Activated CD4-positive, alpha-beta T cell treated with anti-CD3 and anti-CD28 coated beads for 4 hours (primary cell): Measurements from ENCODE around the gene SGPL1.
"Not testable (repeated sequence)": the region's sequence is repeated elsewhere in the genome, so short reads cannot be mapped to it uniquely, and the experiment has no call there.

Experiments used
- DNase-seq, 2 donors: peaks; one replicate each; pipeline ENCODE4 v3.0.0-alpha.2; 2020

Gene SGPL1

GRCh38 chr10:70815504-70816219, at the start of gene SGPL1:
Gene SGPL1, plus strand, starts transcription at chr10:70815948. Its CDS starts 906 bp downstream, at chr10:70816854.
- DNase-seq: peak; percentile 81 to 85

- DNase-seq: not testable (repeated sequence)
These were observed 47.6 kb upstream of the SGPL1 start for GRCh38 chr10:70768026-70768685.

- no peak for DNase-seq
These were observed 46.6 kb upstream of the SGPL1 start for GRCh38 chr10:70769121-70769520.

- DNase-seq: no peak
These were observed 45.7 kb upstream of the SGPL1 start for GRCh38 chr10:70770001-70770400.

GRCh38 chr10:70770516-70770915, 45.2 kb upstream of the SGPL1 start:
- not testable (repeated sequence) for DNase-seq

- no peak for DNase-seq
These were observed 44.2 kb upstream of the SGPL1 start for GRCh38 chr10:70771311-70772194.

GRCh38 chr10:70772627-70773026, 43.1 kb upstream of the SGPL1 start:
- no peak for DNase-seq

- DNase-seq: no peak
These were observed 42.3 kb upstream of the SGPL1 start for GRCh38 chr10:70773461-70773860.

- no peak for DNase-seq
These were observed 41.6 kb upstream of the SGPL1 start for GRCh38 chr10:70773965-70774809.

- no peak for DNase-seq
These were observed 40.7 kb upstream of the SGPL1 start for GRCh38 chr10:70774810-70775678.

GRCh38 chr10:70775679-70776454, 39.9 kb upstream of the SGPL1 start:
- no peak for DNase-seq

GRCh38 chr10:70776455-70777005, 39.2 kb upstream of the SGPL1 start:
- DNase-seq: no peak

- DNase-seq: no peak
These were observed 38.5 kb upstream of the SGPL1 start for GRCh38 chr10:70777063-70777875.

- DNase-seq: no peak
These were observed 37.4 kb upstream of the SGPL1 start for GRCh38 chr10:70778267-70778924.

GRCh38 chr10:70779088-70779487, 36.7 kb upstream of the SGPL1 start:
- no peak for DNase-seq

GRCh38 chr10:70779511-70780369, 36.0 kb upstream of the SGPL1 start:
- no peak for DNase-seq

- no peak for DNase-seq
These were observed 35.4 kb upstream of the SGPL1 start for GRCh38 chr10:70780370-70780760.

- DNase-seq: no peak
These were observed 35.0 kb upstream of the SGPL1 start for GRCh38 chr10:70780772-70781171.
